GM19099 (cell line): Measurements from ENCODE around the gene LUC7L.

ENCODE experiments used
- POLR2A ChIP-seq: IDR thresholded peaks from 3 replicates; pipeline ENCODE4 v1.6.1; 2011; ENCODE audit warnings: low read depth; ENCODE audit not compliant: insufficient read length; ENCODE audit errors: extremely low read depth

Gene LUC7L

DNA sequence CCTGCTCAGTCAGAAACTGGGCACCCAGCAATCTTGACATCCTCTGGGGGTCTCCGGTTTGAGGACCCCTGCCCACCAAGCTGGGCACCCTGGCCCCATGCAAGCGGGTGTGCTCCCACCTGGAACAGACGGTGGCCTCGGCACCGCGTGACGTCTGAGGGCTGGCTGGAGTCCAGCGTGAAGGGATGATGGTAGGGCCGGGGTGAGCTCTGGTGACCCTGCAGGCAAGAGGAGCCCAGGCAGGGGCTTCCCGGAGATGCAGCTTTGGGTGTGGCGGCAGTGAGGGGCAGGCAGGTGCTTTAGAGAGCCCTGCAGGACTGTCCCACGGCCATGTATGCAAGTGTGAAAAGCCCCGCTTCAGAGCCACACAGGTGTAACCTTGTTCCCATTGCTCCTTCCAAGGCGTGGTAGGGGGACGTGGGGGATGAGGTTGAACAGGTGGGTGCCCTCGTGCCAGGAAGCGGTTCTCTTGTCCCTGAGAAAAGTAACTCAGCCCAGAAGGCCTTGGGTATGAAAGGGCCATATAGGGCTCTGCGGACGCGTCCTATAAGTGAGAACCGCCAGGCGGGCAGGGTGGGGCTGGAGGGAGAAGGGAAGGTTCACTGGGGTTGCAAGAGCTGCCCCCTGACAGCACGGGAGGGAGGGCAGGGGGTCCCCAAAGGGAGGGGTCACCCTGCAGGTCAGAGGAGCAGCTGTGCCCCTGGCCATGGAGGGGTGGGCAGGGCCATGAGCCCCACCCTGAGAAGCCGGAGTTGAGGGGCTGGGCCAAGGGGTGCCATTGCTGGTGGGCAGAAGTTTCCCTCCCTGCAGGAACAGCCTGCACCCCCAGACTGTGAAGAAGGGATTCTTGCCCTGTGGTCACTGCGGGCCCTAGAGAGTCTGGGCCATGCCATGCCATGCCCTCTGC lies 37.3 kb upstream of the LUC7L start:
- TF ChIP-seq POLR2A = no peak

GRCh38 chr16:265711-266110 lies 36.5 kb upstream of the LUC7L start:
- no peak for TF ChIP-seq POLR2A

GRCh38 chr16:265002-265529 lies 35.8 kb upstream of the LUC7L start:
- TF ChIP-seq POLR2A = no peak

DNA sequence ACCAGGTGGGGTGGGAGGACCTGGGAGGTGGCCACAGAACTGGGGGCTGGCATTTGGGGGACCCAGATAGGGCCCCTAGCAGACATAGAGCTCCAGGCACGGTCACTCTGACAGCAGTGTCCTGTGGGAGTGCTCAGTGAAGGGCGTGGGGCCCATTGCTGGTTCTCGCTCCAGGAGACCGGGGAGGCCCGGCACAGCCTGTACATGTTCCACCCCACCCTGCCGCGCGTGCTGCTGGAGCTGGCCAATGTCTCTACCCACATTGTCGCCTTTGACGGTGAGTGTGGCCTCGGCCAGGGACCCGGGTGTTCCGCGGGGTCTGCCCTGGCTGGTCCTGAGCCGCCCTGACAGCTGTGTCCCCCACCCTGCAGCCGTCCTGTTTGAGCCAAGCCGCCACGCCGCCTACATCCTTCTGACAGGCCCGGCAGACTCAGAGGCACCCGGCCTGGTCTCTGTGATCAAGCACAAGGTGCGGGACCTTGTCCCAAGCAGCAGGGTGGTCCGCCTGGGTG lies 35.2 kb upstream of the LUC7L start:
- no peak for TF ChIP-seq POLR2A

DNA sequence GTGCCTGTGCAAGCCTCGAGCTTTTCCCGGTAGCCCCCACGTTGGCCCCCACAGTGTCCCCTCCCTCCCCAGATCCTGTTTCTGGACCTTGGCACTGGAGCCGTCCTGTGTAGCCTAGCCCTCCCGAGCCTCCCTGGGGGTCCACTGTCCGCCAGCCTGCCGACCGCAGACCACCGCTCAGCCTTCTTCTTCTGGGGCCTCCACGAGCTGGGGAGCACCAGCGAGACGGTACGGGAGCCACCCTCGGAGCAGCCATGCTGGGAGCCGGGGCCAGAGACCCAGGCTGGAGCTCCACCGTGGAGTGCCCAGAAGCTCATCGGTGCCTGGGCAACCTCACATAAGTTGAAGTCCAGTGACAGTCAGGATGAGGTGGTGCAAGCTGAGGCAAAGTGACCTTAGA lies 34.7 kb upstream of the LUC7L start:
- no peak for TF ChIP-seq POLR2A

DNA sequence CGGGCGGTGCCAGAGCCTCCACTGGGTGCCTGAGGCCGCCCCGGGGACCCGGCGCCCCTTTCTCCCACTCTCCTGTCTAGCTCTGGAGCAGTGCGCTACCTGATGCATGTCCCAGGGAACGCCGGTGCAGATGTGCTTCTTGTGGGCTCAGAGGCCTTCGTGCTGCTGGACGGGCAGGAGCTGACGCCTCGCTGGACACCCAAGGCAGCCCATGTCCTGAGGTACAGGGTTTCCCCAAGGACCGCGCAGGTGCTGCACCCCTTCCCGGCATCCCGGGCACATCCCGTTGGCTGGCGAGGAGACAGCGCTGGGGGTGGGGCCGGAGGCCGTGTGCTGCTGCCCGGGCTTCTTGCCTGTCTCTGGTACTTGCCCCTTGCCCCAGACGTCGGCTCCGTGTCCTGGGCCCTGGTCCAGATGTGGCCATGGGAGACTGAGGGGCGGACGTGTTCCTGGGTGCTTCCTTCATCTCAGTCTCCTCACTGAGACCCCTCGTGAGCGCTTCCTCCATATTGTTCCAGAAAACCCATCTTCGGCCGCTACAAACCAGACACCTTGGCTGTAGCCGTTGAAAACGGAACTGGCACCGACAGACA lies 34.0 kb upstream of the LUC7L start:
- no peak for TF ChIP-seq POLR2A

DNA sequence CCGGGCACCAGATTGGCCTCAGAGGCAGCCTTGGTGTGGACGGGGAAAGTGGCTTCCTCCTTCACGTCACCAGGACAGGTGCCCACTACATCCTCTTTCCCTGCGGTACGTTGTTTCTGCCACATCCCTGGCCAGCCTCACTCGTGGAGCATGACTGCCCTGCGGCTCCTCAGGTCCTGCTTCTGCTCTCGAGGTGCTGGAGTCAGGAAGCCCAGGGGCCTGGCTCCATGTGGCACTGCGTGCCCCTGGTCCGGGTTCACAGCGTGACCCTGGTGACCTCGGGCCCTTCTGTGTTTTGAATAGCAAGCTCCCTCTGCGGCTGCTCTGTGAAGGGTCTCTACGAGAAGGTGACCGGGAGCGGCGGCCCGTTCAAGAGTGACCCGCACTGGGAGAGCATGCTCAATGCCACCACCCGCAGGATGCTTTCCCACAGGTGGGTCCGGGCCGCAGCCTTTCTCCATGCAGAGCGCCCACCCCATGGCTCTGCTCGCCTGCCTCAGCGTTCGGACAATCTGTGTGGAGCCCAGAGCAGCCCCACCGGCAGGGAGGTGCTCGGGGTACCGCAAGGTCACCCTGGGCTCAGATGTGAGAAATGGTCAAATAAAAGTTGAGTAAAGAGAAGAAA lies 33.0 kb upstream of the LUC7L start:
- TF ChIP-seq POLR2A = no peak

- no peak for TF ChIP-seq POLR2A
These were observed 31.9 kb upstream of the LUC7L start for GRCh38 chr16:261031-261691.

GRCh38 chr16:260326-260725 lies 31.1 kb upstream of the LUC7L start:
- no peak for TF ChIP-seq POLR2A

DNA sequence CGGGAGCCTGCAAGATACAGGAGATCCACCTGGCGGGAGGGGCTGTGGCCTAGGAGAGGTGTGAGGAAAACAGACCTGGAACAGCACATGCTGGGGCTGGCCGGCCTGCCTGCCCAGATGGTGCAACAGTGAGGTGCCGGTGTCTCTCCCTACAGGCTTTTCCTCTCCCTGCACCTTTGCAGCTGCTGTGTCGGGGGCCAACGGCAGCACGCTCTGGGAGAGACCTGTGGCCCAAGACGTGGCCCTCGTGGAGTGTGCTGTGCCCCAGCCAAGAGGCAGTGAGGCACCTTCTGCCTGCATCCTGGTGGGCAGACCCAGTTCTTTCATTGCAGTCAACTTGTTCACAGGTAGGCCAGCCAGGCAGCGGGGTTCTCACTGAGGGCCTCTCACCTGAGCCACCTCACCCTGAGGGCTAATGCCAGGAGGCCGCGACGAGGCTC lies 30.6 kb upstream of the LUC7L start:
- no peak for TF ChIP-seq POLR2A

DNA sequence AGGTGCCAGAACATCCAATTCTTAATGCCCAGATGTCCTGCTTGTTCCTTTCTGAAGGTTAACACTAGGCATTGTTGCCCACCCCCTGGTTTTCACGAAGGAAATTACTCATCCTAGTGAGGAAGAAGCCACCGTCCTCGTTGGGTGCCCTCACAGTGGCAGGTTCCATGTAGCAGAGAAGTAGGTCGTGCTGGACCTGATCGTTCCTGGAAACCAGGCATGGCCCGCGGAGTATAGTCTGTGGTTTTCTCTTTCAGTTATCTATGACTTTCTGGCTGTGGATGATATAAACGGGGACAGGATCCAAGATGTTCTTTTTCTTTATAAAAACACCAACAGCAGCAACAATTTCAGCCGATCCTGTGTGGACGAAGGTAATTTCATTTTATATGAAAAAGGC lies 30.0 kb upstream of the LUC7L start:
- no peak for TF ChIP-seq POLR2A

DNA sequence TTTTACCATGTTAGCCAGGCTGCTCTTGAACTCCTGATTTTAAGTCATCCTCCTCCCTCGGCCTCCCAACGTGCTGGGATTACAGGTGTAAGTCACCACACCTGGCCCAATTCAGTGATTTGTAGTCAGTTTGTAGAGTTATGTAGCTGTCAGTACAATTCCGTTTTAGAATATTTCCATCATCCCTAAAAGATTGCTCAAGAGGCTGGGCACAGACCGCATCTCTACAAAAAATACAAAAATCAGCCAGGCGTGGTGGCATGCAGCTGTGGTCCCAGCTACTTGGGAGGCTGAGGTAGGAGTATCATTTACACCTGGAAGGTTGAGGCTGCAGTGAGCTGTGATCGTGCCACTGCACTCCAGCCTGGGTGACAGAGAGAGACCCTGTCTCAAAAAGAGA lies 25.9 kb upstream of the LUC7L start:
- TF ChIP-seq POLR2A = no peak

DNA sequence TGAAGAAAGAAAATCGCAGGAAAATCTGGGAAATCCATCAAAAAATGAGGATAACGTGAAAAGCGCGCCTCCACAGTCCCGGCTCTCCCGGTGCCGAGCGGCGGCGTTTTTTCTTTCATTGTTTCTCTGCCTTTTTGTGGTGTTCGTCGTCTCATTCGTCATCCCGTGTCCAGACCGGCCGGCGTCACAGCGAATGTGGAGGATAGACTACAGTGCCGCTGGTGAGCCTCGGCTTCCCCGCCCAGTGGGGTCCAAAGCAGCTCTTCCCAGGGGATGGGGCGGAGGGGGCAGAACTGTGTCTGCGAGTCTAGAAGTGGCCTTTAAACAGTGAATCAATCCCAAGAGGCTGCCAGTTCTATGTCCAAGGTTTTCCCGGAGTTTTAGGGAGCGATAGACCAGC lies 25.2 kb upstream of the LUC7L start:
- TF ChIP-seq POLR2A = no peak

DNA sequence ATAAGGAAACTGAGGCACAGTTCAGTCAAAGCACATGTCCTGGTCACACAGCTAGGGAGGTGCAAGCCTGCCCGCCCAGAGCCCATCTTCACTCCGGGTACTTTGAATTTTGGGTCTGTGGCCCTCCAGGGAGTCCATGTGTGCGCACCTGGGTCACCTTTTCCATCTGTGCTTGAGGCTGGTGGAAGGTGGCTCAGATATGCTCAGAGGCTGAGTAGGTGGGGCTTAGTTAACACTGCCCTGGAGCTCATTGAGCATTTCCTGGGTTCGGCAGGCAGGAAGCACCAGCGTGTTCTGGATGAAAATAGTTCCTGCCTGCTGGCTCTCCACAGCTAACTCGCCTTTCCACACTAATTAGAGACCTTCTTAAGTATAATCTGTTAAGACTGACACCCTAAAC lies 24.6 kb upstream of the LUC7L start:
- no peak for TF ChIP-seq POLR2A

DNA sequence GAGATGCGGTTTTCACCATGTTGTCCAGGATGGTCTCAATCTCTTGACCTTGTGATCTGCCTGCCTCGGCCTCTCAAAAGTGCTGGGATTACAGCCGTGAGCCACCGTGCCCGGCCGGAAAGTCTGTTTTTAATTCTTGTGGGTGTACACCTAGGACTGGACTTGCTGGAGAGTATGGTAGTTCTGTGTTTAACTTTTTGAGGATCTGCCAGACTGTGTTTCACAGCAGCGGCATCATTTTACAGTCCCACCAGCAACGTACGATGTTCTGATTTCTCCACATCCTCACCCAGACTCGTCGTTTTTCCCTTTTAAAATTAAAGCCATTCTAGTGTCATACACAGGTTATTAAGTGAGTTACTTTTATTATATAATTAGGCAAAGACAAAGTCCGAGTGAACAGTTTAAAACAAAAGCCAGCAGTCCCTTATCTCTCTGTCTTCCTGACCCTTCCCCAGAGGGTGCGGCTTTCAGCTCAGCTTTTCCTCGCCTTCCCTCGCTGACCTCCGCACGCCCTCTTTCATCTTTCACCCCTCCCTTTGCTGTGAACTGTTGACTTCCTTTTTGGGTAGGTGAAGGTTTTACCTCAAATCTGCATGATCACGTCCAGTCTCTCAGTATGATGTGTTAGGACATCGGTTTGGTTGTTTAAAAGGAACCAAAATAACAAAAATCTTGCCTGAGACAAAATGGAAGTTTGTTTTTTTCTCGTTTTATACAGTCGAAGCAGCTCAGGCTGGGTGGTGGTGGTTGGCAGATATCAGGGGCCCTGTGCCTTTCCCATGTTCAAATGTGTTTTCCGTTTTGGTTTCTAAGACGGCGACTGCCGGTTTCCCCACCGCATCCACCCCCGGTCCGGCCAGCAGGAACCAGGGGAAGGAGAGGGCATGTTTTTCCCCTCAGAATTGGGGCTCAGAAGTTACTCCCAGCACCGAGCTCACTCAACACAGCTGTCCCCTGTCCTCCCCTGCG lies 23.4 kb upstream of the LUC7L start:
- TF ChIP-seq POLR2A = no peak

- TF ChIP-seq POLR2A = no peak
These were observed 20.2 kb upstream of the LUC7L start for GRCh38 chr16:249431-249830.
